Activated CD8-positive, alpha-beta memory T cell treated with anti-CD3 and anti-CD28 coated beads, Interleukin-2, amount 50 U/mL, for 4 hours (primary cell): ENCODE results near the gene MYZAP.
"Not testable (repeated sequence)": the region's sequence is repeated elsewhere in the genome, so short reads cannot be mapped to it uniquely, and the experiment has no call there.

ENCODE experiments used
- DNase-seq: peaks from one replicate; pipeline ENCODE4 v3.0.0-alpha.2; 2020

The MYZAP gene

GRCh38 chr15:57595011-57595866 lies 3.5 kb downstream of the MYZAP start:
- no peak for DNase-seq

- DNase-seq = no peak
Observed at GRCh38 chr15:57596301-57596855, 4.7 kb downstream of the MYZAP start.

GRCh38 chr15:57596978-57597377 lies 5.3 kb downstream of the MYZAP start:
- DNase-seq = no peak

GRCh38 chr15:57597431-57597830 lies 5.7 kb downstream of the MYZAP start:
- DNase-seq = no peak

GRCh38 chr15:57598346-57598745 lies 6.6 kb downstream of the MYZAP start:
- DNase-seq = no peak

- DNase-seq = no peak
Observed at GRCh38 chr15:57599296-57599810, 7.6 kb downstream of the MYZAP start.

GRCh38 chr15:57600197-57600596 lies 8.5 kb downstream of the MYZAP start:
- DNase-seq = no peak

GRCh38 chr15:57604507-57604906 lies 12.8 kb downstream of the MYZAP start:
- no peak for DNase-seq

GRCh38 chr15:57605491-57605890 lies 13.8 kb downstream of the MYZAP start:
- no peak for DNase-seq

- DNase-seq = no peak
Observed at GRCh38 chr15:57606048-57606447, 14.3 kb downstream of the MYZAP start.

GRCh38 chr15:57606816-57607215 lies 15.1 kb downstream of the MYZAP start:
- DNase-seq = no peak

GRCh38 chr15:57607570-57608000 lies 15.9 kb downstream of the MYZAP start:
- no peak for DNase-seq

- DNase-seq = no peak
Observed at GRCh38 chr15:57609805-57610529, 18.3 kb downstream of the MYZAP start.

GRCh38 chr15:57611123-57611522 lies 19.4 kb downstream of the MYZAP start:
- no peak for DNase-seq

GRCh38 chr15:57611938-57612337 lies 20.2 kb downstream of the MYZAP start:
- no peak for DNase-seq

GRCh38 chr15:57614241-57614640 lies 22.5 kb downstream of the MYZAP start:
- DNase-seq = no peak

GRCh38 chr15:57615951-57616496 lies 24.3 kb downstream of the MYZAP start:
- not testable (repeated sequence) for DNase-seq

GRCh38 chr15:57618325-57618724 lies 26.6 kb downstream of the MYZAP start:
- no peak for DNase-seq

GRCh38 chr15:57619746-57620145 lies 28.0 kb downstream of the MYZAP start:
- DNase-seq = no peak

GRCh38 chr15:57624730-57625129 lies 33.0 kb downstream of the MYZAP start:
- no peak for DNase-seq

- DNase-seq = no peak
Observed at GRCh38 chr15:57625703-57626448, 34.2 kb downstream of the MYZAP start.

- no peak for DNase-seq
Observed at GRCh38 chr15:57626713-57627440, 35.2 kb downstream of the MYZAP start.
